ENCODE measurements around the gene SERPINA1.

GRCh38 chr14:94368956-94369355 is 19.4 kb downstream of the SERPINA1 start:
- TF ChIP-seq, protein P1, sequence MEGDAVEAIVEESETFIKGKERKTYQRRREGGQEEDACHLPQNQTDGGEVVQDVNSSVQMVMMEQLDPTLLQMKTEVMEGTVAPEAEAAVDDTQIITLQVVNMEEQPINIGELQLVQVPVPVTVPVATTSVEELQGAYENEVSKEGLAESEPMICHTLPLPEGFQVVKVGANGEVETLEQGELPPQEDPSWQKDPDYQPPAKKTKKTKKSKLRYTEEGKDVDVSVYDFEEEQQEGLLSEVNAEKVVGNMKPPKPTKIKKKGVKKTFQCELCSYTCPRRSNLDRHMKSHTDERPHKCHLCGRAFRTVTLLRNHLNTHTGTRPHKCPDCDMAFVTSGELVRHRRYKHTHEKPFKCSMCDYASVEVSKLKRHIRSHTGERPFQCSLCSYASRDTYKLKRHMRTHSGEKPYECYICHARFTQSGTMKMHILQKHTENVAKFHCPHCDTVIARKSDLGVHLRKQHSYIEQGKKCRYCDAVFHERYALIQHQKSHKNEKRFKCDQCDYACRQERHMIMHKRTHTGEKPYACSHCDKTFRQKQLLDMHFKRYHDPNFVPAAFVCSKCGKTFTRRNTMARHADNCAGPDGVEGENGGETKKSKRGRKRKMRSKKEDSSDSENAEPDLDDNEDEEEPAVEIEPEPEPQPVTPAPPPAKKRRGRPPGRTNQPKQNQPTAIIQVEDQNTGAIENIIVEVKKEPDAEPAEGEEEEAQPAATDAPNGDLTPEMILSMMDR (IDR thresholded peaks at IDR 0.05) = no peak
- TF ChIP-seq EZH2 (IDR thresholded peaks at IDR 0.05) = no peak
